Measurements from ENCODE around the gene LRRC25.
"Not testable (repeated sequence)": the region's sequence is repeated elsewhere in the genome, so short reads cannot be mapped to it uniquely, and the experiment has no call there.

DNA sequence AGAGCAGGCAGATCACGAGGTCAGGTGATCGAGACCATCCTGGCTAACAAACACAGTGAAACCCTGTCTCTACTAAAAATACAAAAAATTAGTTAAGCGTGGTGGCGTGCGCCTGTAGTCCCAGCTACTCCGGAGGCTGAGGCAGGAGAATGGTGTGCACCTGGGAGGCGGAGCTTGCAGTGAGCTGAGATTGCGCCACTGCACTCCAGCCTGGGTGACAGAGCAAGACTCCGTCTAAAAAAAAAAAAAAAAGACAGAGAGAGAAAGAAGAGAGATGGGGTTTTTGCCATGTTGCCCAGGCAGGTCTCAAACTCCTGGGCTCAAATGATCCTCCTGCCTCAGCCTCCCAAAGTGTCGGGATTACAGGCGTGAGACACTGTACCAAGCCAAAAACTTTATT, 8.3 kb upstream of the LRRC25 start:
- TF ChIP-seq, protein P1, sequence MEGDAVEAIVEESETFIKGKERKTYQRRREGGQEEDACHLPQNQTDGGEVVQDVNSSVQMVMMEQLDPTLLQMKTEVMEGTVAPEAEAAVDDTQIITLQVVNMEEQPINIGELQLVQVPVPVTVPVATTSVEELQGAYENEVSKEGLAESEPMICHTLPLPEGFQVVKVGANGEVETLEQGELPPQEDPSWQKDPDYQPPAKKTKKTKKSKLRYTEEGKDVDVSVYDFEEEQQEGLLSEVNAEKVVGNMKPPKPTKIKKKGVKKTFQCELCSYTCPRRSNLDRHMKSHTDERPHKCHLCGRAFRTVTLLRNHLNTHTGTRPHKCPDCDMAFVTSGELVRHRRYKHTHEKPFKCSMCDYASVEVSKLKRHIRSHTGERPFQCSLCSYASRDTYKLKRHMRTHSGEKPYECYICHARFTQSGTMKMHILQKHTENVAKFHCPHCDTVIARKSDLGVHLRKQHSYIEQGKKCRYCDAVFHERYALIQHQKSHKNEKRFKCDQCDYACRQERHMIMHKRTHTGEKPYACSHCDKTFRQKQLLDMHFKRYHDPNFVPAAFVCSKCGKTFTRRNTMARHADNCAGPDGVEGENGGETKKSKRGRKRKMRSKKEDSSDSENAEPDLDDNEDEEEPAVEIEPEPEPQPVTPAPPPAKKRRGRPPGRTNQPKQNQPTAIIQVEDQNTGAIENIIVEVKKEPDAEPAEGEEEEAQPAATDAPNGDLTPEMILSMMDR (IDR thresholded peaks at IDR 0.05 in 4 of 5, conservative IDR thresholded peaks at IDR 0.05 in 1 of 5) = not testable (repeated sequence)
- not testable (repeated sequence) for TF ChIP-seq POLR2A (IDR thresholded peaks at IDR 0.05)
